PC-9 (cell line): ENCODE data around the gene C1orf122.

Source experiments
- CTCF ChIP-seq: fragments of 200-600 bp; sonication (generic); conservative IDR thresholded peaks from 2 replicates; pipeline ENCODE4 v1.6.1; 2017; ENCODE audit warnings: mixed run types, antibody characterized with exemption, mild to moderate bottlenecking, moderate library complexity
- EZH2 ChIP-seq: fragments of 200-600 bp; sonication (generic); IDR thresholded peaks from 2 replicates; pipeline ENCODE4 v1.8.0; 2017; ENCODE audit warnings: antibody characterized with exemption, low read depth

- TF ChIP-seq CTCF (no peak), EZH2 (no peak)
Observed at GRCh38 chr1:37814252-37814651, 6.7 kb downstream of the C1orf122 start.
